GM23338 (cell line): ENCODE measurements around the gene PRTFDC1. TPM values are rescaled to one million over a fixed set of nuclear protein-coding genes. Genes with fewer than 3 reads are reported as not detected.

Experiments
- ATAC-seq: fragments of 200-7000 bp; cut with Tn5 transposase; 3 replicates; pipeline ENCODE4 v1.9.1; 2020
- DNase-seq: peaks from one replicate; pipeline ENCODE4 v3.0.0-alpha.2; 2015; ENCODE audit warnings: low spot score
- H2AFZ ChIP-seq: fragments of 200-600 bp; sonication (generic); 2 replicates; pipeline ENCODE4 v1.8.0; 2016; ENCODE audit warnings: antibody characterized with exemption, mild to moderate bottlenecking, moderate library complexity
- H3F3A ChIP-seq: fragments of 200-600 bp; sonication (generic); replicated peaks from 2 replicates; pipeline ENCODE4 v1.8.0; 2017; ENCODE audit warnings: antibody characterized with exemption, mixed run types, low read depth
- H3K27ac ChIP-seq: fragments of 200-600 bp; sonication (generic); 2 replicates; pipeline ENCODE4 v1.6.1; 2016; ENCODE audit warnings: low read depth
- H3K27me3 ChIP-seq: fragments of 200-600 bp; sonication (generic); 2 replicates; pipeline ENCODE4 v1.8.0; 2016; ENCODE audit warnings: mild to moderate bottlenecking, mixed run types, moderate library complexity; ENCODE audit not compliant: insufficient read depth
- H3K36me3 ChIP-seq: fragments of 200-600 bp; sonication (generic); 2 replicates; pipeline ENCODE4 v1.8.0; 2016; ENCODE audit warnings: mild to moderate bottlenecking; ENCODE audit not compliant: insufficient read depth
- H3K4me1 ChIP-seq: fragments of 200-600 bp; sonication (generic); 2 replicates; pipeline ENCODE4 v1.8.0; 2016; ENCODE audit warnings: mild to moderate bottlenecking, moderate library complexity; ENCODE audit not compliant: insufficient read depth
- H3K4me2 ChIP-seq: fragments of 200-600 bp; sonication (generic); 2 replicates; pipeline ENCODE4 v1.7.1; 2017; ENCODE audit warnings: mixed run types
- H3K4me3 ChIP-seq: fragments of 200-600 bp; sonication (generic); 2 replicates; pipeline ENCODE4 v1.6.1; 2016; ENCODE audit warnings: mixed run types
- H3K79me2 ChIP-seq: fragments of 200-600 bp; sonication (generic); replicated peaks from 2 replicates; pipeline ENCODE4 v1.8.0; 2017; ENCODE audit warnings: mild to moderate bottlenecking; ENCODE audit not compliant: insufficient read depth
- H3K9me2 ChIP-seq: fragments of 200-600 bp; sonication (generic); 2 replicates; pipeline ENCODE4 v1.8.0; 2017; ENCODE audit not compliant: insufficient read depth
- H4K20me1 ChIP-seq: fragments of 200-600 bp; sonication (generic); replicated peaks from 2 replicates; pipeline ENCODE4 v1.8.0; 2017; ENCODE audit warnings: mild to moderate bottlenecking; ENCODE audit not compliant: insufficient read depth
- H3K27ac Mint-ChIP-seq: 2 replicates; pipeline ENCODE4 v1.8.0; 2020; ENCODE audit warnings: inconsistent platforms, mild to moderate bottlenecking, moderate library complexity, mixed read lengths
- H3K27me3 Mint-ChIP-seq: 3 replicates; pipeline ENCODE4 v1.8.0; 2022; ENCODE audit warnings: low read depth, mild to moderate bottlenecking, moderate library complexity, mixed read lengths, inconsistent platforms; ENCODE audit not compliant: insufficient read depth, poor library complexity
- H3K36me3 Mint-ChIP-seq: 3 replicates; pipeline ENCODE4 v1.8.0; 2021; ENCODE audit warnings: low read depth, mild to moderate bottlenecking, inconsistent platforms, moderate library complexity, mixed read lengths
- H3K4me1 Mint-ChIP-seq: 3 replicates; pipeline ENCODE4 v1.8.0; 2020; ENCODE audit warnings: mild to moderate bottlenecking, inconsistent platforms, mixed read lengths
- H3K4me3 Mint-ChIP-seq: 3 replicates; pipeline ENCODE4 v1.8.0; 2021; ENCODE audit warnings: moderate library complexity, mild to moderate bottlenecking, inconsistent platforms, mixed read lengths
- H3K9me3 Mint-ChIP-seq: 3 replicates; pipeline ENCODE4 v1.8.0; 2020; ENCODE audit warnings: moderate library complexity, mild to moderate bottlenecking, inconsistent platforms, mixed read lengths
- CREB1 ChIP-seq: fragments of 250-450 bp; sonication (Bioruptor Pico); IDR thresholded peaks from 2 replicates; pipeline ENCODE4 v1.5.0; 2020; ENCODE audit warnings: low read depth, mild to moderate bottlenecking, moderate library complexity
- ETS1 ChIP-seq: IDR thresholded peaks from 2 replicates; pipeline ENCODE4 v1.6.1; 2016; ENCODE audit warnings: antibody characterized with exemption
- EZH2 ChIP-seq: fragments of 200-600 bp; sonication (generic); IDR thresholded peaks from one replicate; pipeline ENCODE4 v1.8.0; 2017; ENCODE audit warnings: antibody characterized with exemption, mild to moderate bottlenecking, low read depth; ENCODE audit not compliant: unreplicated experiment
- EZH2phosphoT487 ChIP-seq: fragments of 200-600 bp; sonication (generic); IDR thresholded peaks from one replicate; pipeline ENCODE4 v1.8.1; 2018; ENCODE audit warnings: antibody characterized with exemption; ENCODE audit not compliant: unreplicated experiment
- JUNB ChIP-seq: IDR thresholded peaks from one replicate; pipeline ENCODE4 v1.6.1; 2016; ENCODE audit warnings: antibody characterized with exemption; ENCODE audit not compliant: unreplicated experiment
- NANOG ChIP-seq: IDR thresholded peaks from 2 replicates; pipeline ENCODE4 v1.6.1; 2016; ENCODE audit warnings: antibody characterized with exemption, borderline replicate concordance
- REST ChIP-seq: IDR thresholded peaks from one replicate; pipeline ENCODE4 v1.6.1; 2018; ENCODE audit warnings: antibody characterized with exemption; ENCODE audit not compliant: unreplicated experiment
- STAT1 ChIP-seq: IDR thresholded peaks from one replicate; pipeline ENCODE4 v1.6.1; 2016; ENCODE audit warnings: antibody characterized with exemption; ENCODE audit not compliant: unreplicated experiment
- ZNF331 ChIP-seq: fragments of 250-450 bp; sonication (Bioruptor Pico); IDR thresholded peaks from 2 replicates; pipeline ENCODE4 v1.5.0; 2020; ENCODE audit warnings: low read depth, mild to moderate bottlenecking, moderate library complexity
- ZNF462 ChIP-seq: fragments of 250-450 bp; sonication (Bioruptor Pico); IDR thresholded peaks from 2 replicates; pipeline ENCODE4 v1.5.0; 2020; ENCODE audit warnings: mild to moderate bottlenecking, moderate library complexity
- polyA plus RNA-seq: library from polyadenylated mRNA; unstranded; fragments of >200 nt; fragmentation: Nextera tagmentation; extraction: Ambion mirVana; gene quantifications from 2 replicates; pipeline ENCODE4 v1.2.1, GENCODE V29; 2016
- total RNA-seq: library from RNA; depleted of rRNA; stranded (reverse); fragments of >200 nt; shearing (Covaris generic); gene quantifications from 2 replicates; pipeline ENCODE4 v1.2.3, GENCODE V29; 2014

PRTFDC1 gene
- total and polyA plus RNA-seq, 2 experiments from 2014 or later, result 7.9 to 9.1 TPM

DNA sequence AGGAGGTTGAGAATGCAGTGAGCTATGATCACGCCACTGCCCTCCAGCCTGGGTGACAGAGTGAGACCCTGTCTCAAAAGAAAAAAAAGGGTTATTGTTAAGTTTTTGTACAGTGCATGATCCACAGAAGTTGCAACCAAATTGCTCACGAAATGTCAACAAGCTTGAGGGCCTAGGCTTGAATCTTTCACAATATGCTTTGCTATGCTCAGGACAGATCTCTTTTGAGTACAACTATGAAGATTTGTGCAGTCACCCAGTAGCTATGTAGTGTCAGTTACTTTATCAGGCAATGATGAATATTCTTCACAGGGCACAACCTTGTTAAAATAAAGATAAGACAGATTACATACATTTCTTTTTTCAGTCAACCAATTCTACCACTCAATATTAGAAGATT lies 109.2 kb downstream of the PRTFDC1 start:
- Mint-ChIP-seq H3K4me3 (no peak overlapping the region), H3K36me3 (no peaks in the 10 kb centered on the region), H3K4me1 (peaks cover 2% of the 10 kb centered on the region), H3K9me3 (no peaks in the 10 kb centered on the region), H3K27me3 (no peaks in the 10 kb centered on the region), H3K27ac (no peak overlapping the region)
- Histone ChIP-seq H3K4me2 (no peak overlapping the region), H3K4me3 (no peak overlapping the region), H2AFZ (no peak overlapping the region), H3K9me2 (no peaks in the 10 kb centered on the region; the same call in 1 of the 2 replicates), H4K20me1 (no peaks in the 10 kb centered on the region), H3K27me3 (no peaks in the 10 kb centered on the region), H3K27ac (no peak overlapping the region), H3K79me2 (no peaks in the 10 kb centered on the region), H3K36me3 (no peaks in the 10 kb centered on the region), H3K4me1 (peaks cover 4% of the 10 kb centered on the region), H3F3A (no peaks in the 10 kb centered on the region)
- DNase-seq (no peak), ATAC-seq (no peak)
- TF ChIP-seq CREB1 (CRISPR knock-in tag) (no peak), JUNB (no peak)

GRCh38 chr10:24842856-24843255 lies 109.5 kb downstream of the PRTFDC1 start:
- Mint-ChIP-seq H3K36me3 (no peaks in the 10 kb centered on the region), H3K27me3 (no peaks in the 10 kb centered on the region), H3K9me3 (no peaks in the 10 kb centered on the region), H3K27ac (no peak overlapping the region), H3K4me1 (no peaks in the 10 kb centered on the region; the same call in 2 of the 3 replicates), H3K4me3 (no peak overlapping the region)
- no peak overlapping the region for H3K27ac ChIP-seq
- H3K79me2 ChIP-seq, result no peaks in the 10 kb centered on the region
- no peaks in the 10 kb centered on the region for H3F3A ChIP-seq
- no peaks in the 10 kb centered on the region for H3K36me3 ChIP-seq
- DNase-seq (no peak), ATAC-seq (no peak)
- H3K9me2 ChIP-seq, result no peaks in the 10 kb centered on the region; the same call in 1 of the 2 replicates
- H3K4me2 ChIP-seq, result no peak overlapping the region
- H3K27me3 ChIP-seq, result no peaks in the 10 kb centered on the region
- no peaks in the 10 kb centered on the region for H4K20me1 ChIP-seq
- TF ChIP-seq ZNF462 (CRISPR knock-in tag) (no peak), NANOG (no peak), REST (no peak), ZNF331 (CRISPR knock-in tag) (no peak), EZH2phosphoT487 (no peak), STAT1 (no peak), EZH2 (no peak), ETS1 (no peak)
- H3K4me3 ChIP-seq, result no peak overlapping the region
- H3K4me1 ChIP-seq, result peaks cover under 1% of the 10 kb centered on the region; the same call in 1 of the 2 replicates
- H2AFZ ChIP-seq, result no peak overlapping the region
